Astrocyte of the cerebellum (primary cell): ENCODE results near the gene ADISSP.

Source experiments
- DNase-seq: peaks from one replicate; pipeline ENCODE4 v3.0.0-alpha.2; 2011; ENCODE audit warnings: low read depth
- H3K4me3 ChIP-seq: 2 replicates; pipeline ENCODE4 v1.5.1; 2011; ENCODE audit warnings: mild to moderate bottlenecking, low read depth, low read length, moderate library complexity
- in situ Hi-C: cut with HindIII; loops from 2 replicates; pipeline ENCODE4 v1.10.0; 2017; ENCODE audit warnings: low sequenced_read_pairs
- TF ChIP-seq, protein P1 (sequence below): IDR thresholded peaks from 2 replicates; pipeline ENCODE4 v1.5.1; 2012; ENCODE audit warnings: low read length, low read depth, moderate library complexity, mild to moderate bottlenecking; ENCODE audit errors: missing control alignments

Gene ADISSP

DNA sequence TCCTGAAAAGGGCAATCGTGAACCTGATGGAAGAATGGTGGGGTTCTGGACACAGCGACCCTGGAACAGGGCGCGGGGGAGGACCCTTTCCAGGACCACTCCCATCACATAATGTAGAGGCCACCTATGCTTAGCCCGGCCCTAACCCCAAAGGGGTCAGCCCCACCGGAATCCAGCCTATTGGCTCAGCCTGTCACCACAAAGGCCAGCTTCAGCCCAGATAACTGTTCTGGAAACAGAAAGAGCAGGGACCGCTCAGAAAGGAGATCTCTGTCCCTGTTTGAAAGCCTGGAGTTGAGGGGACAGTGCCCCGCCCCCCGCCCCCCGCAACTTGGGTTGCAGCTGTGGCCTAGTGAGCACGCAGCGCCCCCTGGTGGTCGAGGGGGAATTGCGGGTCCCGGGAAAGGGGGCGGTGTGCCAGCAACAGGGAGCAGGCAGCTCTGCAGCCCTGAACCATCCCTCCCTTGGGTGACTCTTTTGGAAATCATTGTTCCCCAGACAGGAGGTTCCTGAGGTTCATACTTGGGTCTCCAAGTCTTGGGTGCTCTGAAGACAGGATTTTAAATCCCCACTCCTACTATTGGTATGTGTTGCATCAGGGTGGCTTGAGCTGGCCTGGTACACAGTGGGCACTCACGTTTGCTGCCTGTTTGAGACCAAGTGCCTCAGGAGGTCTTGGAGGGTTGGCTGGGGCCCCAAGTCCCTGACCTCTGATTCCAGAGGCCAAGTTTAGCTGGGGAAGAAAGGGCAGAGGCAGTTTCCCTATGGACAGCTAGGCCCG is 56.7 kb downstream of the ADISSP start:
- in situ Hi-C loops, result no loop called here
- no peak for DNase-seq
- no peak overlapping the region for H3K4me3 ChIP-seq
- TF ChIP-seq, protein P1, sequence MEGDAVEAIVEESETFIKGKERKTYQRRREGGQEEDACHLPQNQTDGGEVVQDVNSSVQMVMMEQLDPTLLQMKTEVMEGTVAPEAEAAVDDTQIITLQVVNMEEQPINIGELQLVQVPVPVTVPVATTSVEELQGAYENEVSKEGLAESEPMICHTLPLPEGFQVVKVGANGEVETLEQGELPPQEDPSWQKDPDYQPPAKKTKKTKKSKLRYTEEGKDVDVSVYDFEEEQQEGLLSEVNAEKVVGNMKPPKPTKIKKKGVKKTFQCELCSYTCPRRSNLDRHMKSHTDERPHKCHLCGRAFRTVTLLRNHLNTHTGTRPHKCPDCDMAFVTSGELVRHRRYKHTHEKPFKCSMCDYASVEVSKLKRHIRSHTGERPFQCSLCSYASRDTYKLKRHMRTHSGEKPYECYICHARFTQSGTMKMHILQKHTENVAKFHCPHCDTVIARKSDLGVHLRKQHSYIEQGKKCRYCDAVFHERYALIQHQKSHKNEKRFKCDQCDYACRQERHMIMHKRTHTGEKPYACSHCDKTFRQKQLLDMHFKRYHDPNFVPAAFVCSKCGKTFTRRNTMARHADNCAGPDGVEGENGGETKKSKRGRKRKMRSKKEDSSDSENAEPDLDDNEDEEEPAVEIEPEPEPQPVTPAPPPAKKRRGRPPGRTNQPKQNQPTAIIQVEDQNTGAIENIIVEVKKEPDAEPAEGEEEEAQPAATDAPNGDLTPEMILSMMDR, result peak; percentile 92

DNA sequence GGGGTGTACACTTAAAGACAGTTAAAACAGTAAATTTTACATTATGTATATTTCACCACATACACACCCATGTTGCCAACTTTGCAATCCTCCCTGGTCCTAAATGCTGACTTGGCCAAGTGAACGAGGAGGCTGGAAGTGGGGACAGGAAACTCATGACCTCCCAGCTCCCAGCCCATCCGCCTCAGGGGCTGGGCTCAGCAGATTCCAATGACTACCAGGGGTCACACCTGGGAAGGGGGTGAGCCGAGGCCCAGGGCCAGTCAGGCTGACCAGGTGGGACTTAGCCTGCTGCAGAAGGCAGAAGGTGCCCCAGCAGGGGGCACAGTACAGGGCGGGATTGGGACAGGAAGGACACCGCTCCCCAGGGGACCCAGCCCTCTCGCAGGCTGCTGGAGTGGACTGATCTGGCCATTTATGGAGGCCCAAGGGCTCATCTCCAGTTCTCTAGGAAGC is 57.5 kb downstream of the ADISSP start:
- TF ChIP-seq, protein P1, result no peak
- H3K4me3 ChIP-seq, result no peak overlapping the region
- in situ Hi-C loops, result no loop called here
- DNase-seq, result no peak

DNA sequence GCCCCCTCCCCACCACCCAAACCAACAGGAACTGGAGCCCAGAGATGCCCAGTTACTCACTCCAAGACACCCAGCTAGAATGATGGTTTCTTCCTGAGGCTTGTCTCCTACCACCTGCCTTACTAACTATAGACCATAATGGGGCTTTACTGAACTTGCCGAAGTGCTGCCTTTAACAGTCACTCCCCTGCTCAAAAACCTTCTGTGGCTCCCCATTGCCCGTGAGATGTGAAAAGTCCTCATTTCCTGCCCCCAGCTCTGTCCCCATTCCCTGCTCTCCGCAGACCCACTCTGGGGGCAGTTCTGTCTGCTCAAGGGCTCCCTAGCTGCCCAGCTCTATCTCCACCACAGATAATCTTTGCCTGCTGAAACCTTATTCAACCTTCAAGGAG is 60.0 kb downstream of the ADISSP start:
- H3K4me3 ChIP-seq, result no peak overlapping the region
- in situ Hi-C loops, result loop anchor here (5.0 kb wide), 1 partner anchor 50 kb away; no protein-coding TSS in a partner anchor
- TF ChIP-seq, protein P1, result no peak
- no peak for DNase-seq

DNA sequence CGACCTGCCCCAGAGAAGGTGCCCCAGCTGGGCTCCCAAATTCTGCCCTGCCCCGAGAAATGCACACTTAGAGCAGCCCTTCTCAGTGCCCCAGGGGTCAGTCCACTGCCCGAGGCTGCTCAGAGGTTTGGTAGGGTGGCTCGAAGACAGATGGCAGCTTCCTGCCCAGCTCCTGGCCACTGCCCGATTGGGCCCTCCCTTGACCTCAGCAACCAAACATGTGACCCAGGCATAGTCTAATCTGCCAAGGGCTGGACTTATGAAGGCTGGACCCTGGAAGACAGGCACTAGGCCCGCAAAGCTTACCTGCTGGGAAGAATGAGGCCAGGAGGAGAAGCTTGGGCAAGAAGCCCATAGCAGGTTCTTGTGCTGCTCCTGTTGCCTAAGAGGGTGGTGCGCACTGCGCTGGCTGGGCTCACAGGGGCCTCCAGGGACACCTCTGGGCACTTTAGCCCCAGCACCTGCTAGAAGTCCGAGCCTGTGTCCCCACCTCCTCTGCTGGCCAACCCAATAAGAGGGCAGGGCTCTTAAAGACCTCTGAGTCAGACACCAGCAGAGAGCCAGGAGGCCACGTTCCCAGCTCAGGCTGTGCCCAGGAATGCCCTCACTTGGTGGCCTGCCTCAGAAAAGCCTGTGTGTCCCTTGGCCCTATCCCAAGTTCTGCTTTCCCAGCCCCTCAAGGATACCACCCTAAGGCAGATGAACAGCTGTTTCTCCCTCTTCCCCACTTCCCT is 60.6 kb downstream of the ADISSP start:
- TF ChIP-seq, protein P1, result no peak
- DNase-seq, result no peak
- H3K4me3 ChIP-seq, result no peak overlapping the region
- in situ Hi-C loops, result loop anchor here (5.0 kb wide), 1 partner anchor 50 kb away; no protein-coding TSS in a partner anchor

DNA sequence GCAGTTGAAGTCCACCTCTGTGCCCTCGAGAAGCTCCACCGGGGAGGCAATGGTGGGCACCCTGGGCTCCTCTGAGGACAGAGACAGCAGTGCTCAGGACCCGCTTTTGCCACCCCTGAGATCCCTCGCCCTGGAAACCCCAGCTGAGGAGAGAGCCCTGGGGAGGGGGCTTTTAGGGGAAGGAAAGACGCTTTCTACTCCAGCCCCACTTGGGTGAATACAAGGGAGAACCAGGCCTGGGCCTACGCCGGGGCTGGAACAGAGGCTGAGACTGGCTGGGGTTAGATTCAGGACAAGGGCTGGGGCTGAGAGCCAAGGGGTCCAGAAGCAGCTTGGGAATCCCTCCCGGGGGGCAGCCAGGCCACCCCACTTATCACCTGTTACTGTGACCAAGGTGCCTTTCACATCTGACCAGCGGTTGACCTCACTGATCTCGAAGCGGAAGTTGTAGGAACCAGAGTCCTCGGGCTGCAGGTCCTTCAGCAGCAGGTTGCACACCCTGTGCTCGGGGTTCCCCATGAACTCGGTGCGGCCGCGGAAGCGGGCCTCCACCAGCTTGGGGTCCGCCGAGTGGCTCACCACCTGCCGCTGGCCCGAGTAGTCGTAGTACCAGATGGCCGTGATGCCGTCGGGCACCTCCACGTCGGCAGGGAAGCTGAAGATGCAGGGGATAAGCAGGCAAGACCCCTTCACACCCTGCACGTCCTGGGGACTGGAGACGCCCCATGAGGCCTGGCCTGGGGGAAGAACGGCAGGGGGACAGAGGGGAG is 61.4 kb downstream of the ADISSP start:
- no peak for DNase-seq
- no peak overlapping the region for H3K4me3 ChIP-seq
- in situ Hi-C loops, result loop anchor here (5.0 kb wide), 1 partner anchor 51 kb away; no protein-coding TSS in a partner anchor
- TF ChIP-seq, protein P1, result no peak

DNA sequence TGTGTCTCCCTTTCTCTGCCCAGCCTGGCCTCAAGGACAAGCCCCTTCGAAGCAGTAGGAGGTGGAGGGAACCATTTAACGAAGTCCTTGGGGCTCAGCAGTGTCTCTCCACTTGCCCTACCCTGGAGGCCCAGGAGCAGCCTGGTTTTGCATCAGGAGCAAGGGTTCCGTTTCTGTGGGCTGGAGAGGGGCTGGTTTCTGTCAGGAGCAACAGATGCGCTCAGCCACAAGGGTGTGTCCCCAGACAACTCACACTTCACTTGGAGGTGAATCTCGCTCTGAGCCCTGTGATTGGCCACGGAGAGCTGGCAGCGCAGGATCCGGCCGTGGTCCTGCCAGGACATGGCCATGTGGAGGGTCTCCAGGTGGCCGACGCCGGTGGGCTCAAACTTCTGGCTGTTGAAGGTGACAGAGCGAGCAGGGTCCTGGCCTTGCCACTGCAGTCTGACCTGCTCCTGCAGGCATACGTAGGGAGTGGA is 62.0 kb downstream of the ADISSP start:
- no peak for DNase-seq
- H3K4me3 ChIP-seq, result no peak overlapping the region
- in situ Hi-C loops, result loop anchor here (5.0 kb wide), 1 partner anchor 52 kb away; no protein-coding TSS in a partner anchor
- TF ChIP-seq, protein P1, result no peak
